ENCODE measurements around the gene GDPD5. TPM values are rescaled to one million over a fixed set of nuclear protein-coding genes. Genes with fewer than 3 reads are reported as not detected.

Gene GDPD5
- total and polyA plus RNA-seq, 9 of the 15 experiments (the other 6 are each of a cell fraction or from before 2014, with no cell fraction given), result 0.32 to 27.3 (median 8.0) TPM

GRCh38 chr11:75439026-75439425 is 86.7 kb downstream of the GDPD5 start:
- POLR2A ChIA-PET, result interaction anchor here (0.5 to 2.4 kb wide), 2 partner anchors 39 to 95 kb away, joined by 6 read pairs; no protein-coding TSS in a partner anchor
- Histone ChIP-seq H3K4me3 (no peak overlapping the region), H3K9me1 (ENCODE audit: control insufficient read depth, insufficient read depth, low read length) (no peaks in the 10 kb centered on the region), H3K4me1 (replicated peaks in 1 of 2; ENCODE audit: control insufficient read depth in 2 of 2, insufficient read depth in 2 of 2, low read length in 2 of 2) (peaks cover 0 to 34% of the 10 kb centered on the region in 2 experiments; a peak in 1 of 5 replicates), H3K9ac (ENCODE audit: insufficient read depth in 1 of 2, low read depth in 2 of 2, low read length in 2 of 2) (peak overlapping the region in 1 of 2 experiments; percentile 75; a peak in 1 of 4 replicates), H3K36me3 (ENCODE audit: control insufficient read depth, insufficient read depth, low read length) (no peaks in the 10 kb centered on the region), H3K27me3 (ENCODE audit: control insufficient read depth in 2 of 2, insufficient read depth in 2 of 2, low read length in 2 of 2) (no peaks in the 10 kb centered on the region), H3K9me3 (replicated peaks; ENCODE audit: control insufficient read depth, insufficient read depth, low read depth, low read length) (no peaks in the 10 kb centered on the region), H2AFZ (ENCODE audit: low read depth, low read length) (no peak overlapping the region), H3K79me2 (ENCODE audit: control insufficient read depth, insufficient read depth, low read length) (no peaks in the 10 kb centered on the region), H3K4me2 (ENCODE audit: insufficient read depth, low read length) (no peak overlapping the region), H3K27ac (ENCODE audit: extremely low read depth, low read depth, low read length) (no peak overlapping the region), H4K20me1 (replicated peaks; ENCODE audit: control insufficient read depth, insufficient read depth, low read length) (no peaks in the 10 kb centered on the region)
- no peak for DNase-seq (ENCODE audit: extremely low read depth in 1 of 4, low spot score in 3 of 4)
- ATAC-seq, result no peak
- TF ChIP-seq NFE2L1 (tag; IDR thresholded peaks at IDR 0.05; ENCODE audit: borderline replicate concordance, low read depth) (no peak), KDM1A (IDR thresholded peaks at IDR 0.05) (0 out of 4 replicates have a peak, but pooled peaks of 1 of the 2 experiments have one; percentile 10)
- in situ Hi-C loops (cut with MboI) (loop anchor here (25.0 kb wide), 1 partner anchor 423 kb away; no protein-coding TSS in a partner anchor), intact Hi-C loops (cut with micrococcal nuclease) (no loop called here)
- no TSS peak for BruUV-seq (replicated peaks)
- 46% methylated on average over 11 of the region's 14 CpGs for WGBS (ENCODE audit: insufficient coverage, low coverage, missing lambda C conversion rate)
- FAIRE-seq, result no peak
- CTCF ChIA-PET (ENCODE audit: low intra/inter-chr PET ratio), result no interaction called here

GRCh38 chr11:75437966-75438659 is 87.6 kb downstream of the GDPD5 start:
- DNase-seq (ENCODE audit: extremely low read depth in 1 of 4, low spot score in 3 of 4) (no peak), FAIRE-seq (no peak), ATAC-seq (no peak)
- no TSS peak for BruUV-seq (replicated peaks)
- Histone ChIP-seq H3K27ac (ENCODE audit: extremely low read depth, low read depth, low read length) (no peak overlapping the region), H3K9me1 (ENCODE audit: control insufficient read depth, insufficient read depth, low read length) (no peaks in the 10 kb centered on the region), H3K4me2 (ENCODE audit: insufficient read depth, low read length) (no peak overlapping the region), H4K20me1 (replicated peaks; ENCODE audit: control insufficient read depth, insufficient read depth, low read length) (no peaks in the 10 kb centered on the region), H2AFZ (ENCODE audit: low read depth, low read length) (no peak overlapping the region), H3K4me3 (no peak overlapping the region), H3K79me2 (ENCODE audit: control insufficient read depth, insufficient read depth, low read length) (no peaks in the 10 kb centered on the region), H3K27me3 (ENCODE audit: control insufficient read depth in 2 of 2, insufficient read depth in 2 of 2, low read length in 2 of 2) (no peaks in the 10 kb centered on the region), H3K36me3 (ENCODE audit: control insufficient read depth, insufficient read depth, low read length) (no peaks in the 10 kb centered on the region), H3K9me3 (replicated peaks; ENCODE audit: control insufficient read depth, insufficient read depth, low read depth, low read length) (no peaks in the 10 kb centered on the region), H3K4me1 (replicated peaks in 1 of 2; ENCODE audit: control insufficient read depth in 2 of 2, insufficient read depth in 2 of 2, low read length in 2 of 2) (peaks cover 0 to 33% of the 10 kb centered on the region in 2 experiments; a peak in 2 of 5 replicates), H3K9ac (ENCODE audit: insufficient read depth in 1 of 2, low read depth in 2 of 2, low read length in 2 of 2) (no peak overlapping the region)
- ChIA-PET CTCF (ENCODE audit: low intra/inter-chr PET ratio) (no interaction called here), POLR2A (interaction anchor here (0.6 kb wide), 1 partner anchor 37 kb away, joined by 3 read pairs; no protein-coding TSS in a partner anchor)
- in situ Hi-C loops (cut with MboI) (loop anchor here (25.0 kb wide), 1 partner anchor 424 kb away; no protein-coding TSS in a partner anchor), intact Hi-C loops (cut with micrococcal nuclease) (no loop called here)
- 38% methylated on average over 12 of the region's 13 CpGs for WGBS (ENCODE audit: insufficient coverage, low coverage, missing lambda C conversion rate)
- TF ChIP-seq U2AF2 (optimal IDR thresholded peaks at IDR 0.05; ENCODE audit: low read depth, low read length) (no peak), ZNF445 (CRISPR knock-in tag; IDR thresholded peaks at IDR 0.05; ENCODE audit: low read depth) (no peak), DACH1 (IDR thresholded peaks at IDR 0.05; ENCODE audit: partially characterized antibody) (no peak), ZNF431 (CRISPR knock-in tag; IDR thresholded peaks at IDR 0.05) (no peak), NR0B1 (IDR thresholded peaks at IDR 0.05; ENCODE audit: partially characterized antibody) (no peak), FUS (optimal IDR thresholded peaks at IDR 0.05; ENCODE audit: low read depth, low read length) (no peak), ZSCAN32 (CRISPR knock-in tag; IDR thresholded peaks at IDR 0.05) (no peak), MTA1 (IDR thresholded peaks at IDR 0.05; ENCODE audit: borderline replicate concordance) (no peak), EHMT2 (IDR thresholded peaks at IDR 0.05) (no peak), SREBF1 (IDR thresholded peaks at IDR 0.05; ENCODE audit: borderline replicate concordance, low read depth, low read length) (no peak), SMARCC2 (IDR thresholded peaks at IDR 0.05; ENCODE audit: low read depth) (no peak), NCOA4 (IDR thresholded peaks at IDR 0.05; ENCODE audit: partially characterized antibody) (no peak), RBM15 (IDR thresholded peaks at IDR 0.05; ENCODE audit: insufficient read depth, low read length) (no peak), NCOA1 (IDR thresholded peaks at IDR 0.05; ENCODE audit: low read depth) (no peak)
